Neural progenitor cell (in vitro differentiated cells): Measurements from ENCODE around the gene CERK. TPM values are rescaled to one million over a fixed set of nuclear protein-coding genes. Genes with fewer than 3 reads are reported as not detected.
"Not testable (repeated sequence)": the region's sequence is repeated elsewhere in the genome, so short reads cannot be mapped to it uniquely, and the experiment has no call there.

ENCODE experiments used
- DNase-seq: peaks from one replicate; pipeline ENCODE4 v3.0.0-alpha.2; 2016; ENCODE audit warnings: low spot score
- H2AFZ ChIP-seq: fragments of 200-600 bp; sonication (generic); replicated peaks from 2 replicates; pipeline ENCODE4 v1.6.1; 2016; ENCODE audit warnings: antibody characterized with exemption
- H3F3A ChIP-seq: fragments of 200-600 bp; sonication (generic); 2 replicates; pipeline ENCODE4 v1.6.1; 2016; ENCODE audit warnings: antibody characterized with exemption, low read depth
- H3K27ac ChIP-seq: fragments of 200-600 bp; sonication (generic); 2 replicates; pipeline ENCODE4 v1.5.1; 2016; ENCODE audit warnings: mild to moderate bottlenecking
- H3K27me3 ChIP-seq: fragments of 200-600 bp; sonication (generic); 2 replicates; pipeline ENCODE4 v1.6.1; 2016; ENCODE audit warnings: mild to moderate bottlenecking, moderate library complexity
- H3K36me3 ChIP-seq: fragments of 200-600 bp; sonication (generic); 2 replicates; pipeline ENCODE4 v1.5.1; 2016
- H3K4me1 ChIP-seq: fragments of 200-600 bp; sonication (generic); 2 replicates; pipeline ENCODE4 v1.6.1; 2016; ENCODE audit warnings: mixed run types
- H3K4me2 ChIP-seq: fragments of 200-600 bp; sonication (generic); 2 replicates; pipeline ENCODE4 v1.6.1; 2016
- H3K4me3 ChIP-seq: fragments of 200-600 bp; sonication (generic); 2 replicates; pipeline ENCODE4 v1.5.1; 2016
- H3K79me2 ChIP-seq: fragments of 200-600 bp; sonication (generic); 2 replicates; pipeline ENCODE4 v1.6.1; 2016; ENCODE audit warnings: low read depth
- H3K9ac ChIP-seq: fragments of 200-600 bp; sonication (generic); 2 replicates; pipeline ENCODE4 v1.6.1; 2016
- H3K9me3 ChIP-seq: fragments of 200-600 bp; sonication (generic); 2 replicates; pipeline ENCODE4 v1.5.1; 2016; ENCODE audit warnings: low read depth
- H4K20me1 ChIP-seq: fragments of 200-600 bp; sonication (generic); 2 replicates; pipeline ENCODE4 v1.6.1; 2016; ENCODE audit warnings: low read depth
- H3K27ac Mint-ChIP-seq: 3 replicates; pipeline ENCODE4 v1.8.0; 2021; ENCODE audit warnings: mixed read lengths
- H3K27me3 Mint-ChIP-seq: 2 replicates; pipeline ENCODE4 v1.8.0; 2022; ENCODE audit warnings: low read depth, mild to moderate bottlenecking, inconsistent platforms, moderate library complexity, mixed read lengths; ENCODE audit not compliant: insufficient read depth
- H3K36me3 Mint-ChIP-seq: 3 replicates; pipeline ENCODE4 v1.8.0; 2021; ENCODE audit warnings: mixed read lengths
- H3K4me1 Mint-ChIP-seq: 3 replicates; pipeline ENCODE4 v1.8.0; 2021; ENCODE audit warnings: mixed read lengths
- H3K4me3 Mint-ChIP-seq: 3 replicates; pipeline ENCODE4 v1.8.0; 2021; ENCODE audit warnings: mild to moderate bottlenecking, moderate library complexity, mixed read lengths
- H3K9me3 Mint-ChIP-seq: 3 replicates; pipeline ENCODE4 v1.8.0; 2020; ENCODE audit warnings: mixed read lengths
- CTCF ChIP-seq: fragments of 200-600 bp; sonication (generic); IDR thresholded peaks from 2 replicates; pipeline ENCODE4 v1.5.1; 2017; ENCODE audit warnings: antibody characterized with exemption, mild to moderate bottlenecking
- EZH2 ChIP-seq: fragments of 200-600 bp; sonication (generic); IDR thresholded peaks from 2 replicates; pipeline ENCODE4 v1.6.1; 2017; ENCODE audit warnings: antibody characterized with exemption, mild to moderate bottlenecking, moderate library complexity
- EZH2phosphoT487 ChIP-seq: fragments of 200-600 bp; sonication (generic); IDR thresholded peaks from 2 replicates; pipeline ENCODE4 v1.6.1; 2017; ENCODE audit warnings: antibody characterized with exemption
- total RNA-seq: library from RNA; depleted of rRNA; stranded (reverse); fragments of >200 nt; gene quantifications from 2 replicates; pipeline ENCODE4 v1.2.3, GENCODE V29; 2015; ENCODE audit warnings: low replicate concordance

CERK gene
- total RNA-seq, 1 donor from 2014 or later = 53.6 TPM

DNA sequence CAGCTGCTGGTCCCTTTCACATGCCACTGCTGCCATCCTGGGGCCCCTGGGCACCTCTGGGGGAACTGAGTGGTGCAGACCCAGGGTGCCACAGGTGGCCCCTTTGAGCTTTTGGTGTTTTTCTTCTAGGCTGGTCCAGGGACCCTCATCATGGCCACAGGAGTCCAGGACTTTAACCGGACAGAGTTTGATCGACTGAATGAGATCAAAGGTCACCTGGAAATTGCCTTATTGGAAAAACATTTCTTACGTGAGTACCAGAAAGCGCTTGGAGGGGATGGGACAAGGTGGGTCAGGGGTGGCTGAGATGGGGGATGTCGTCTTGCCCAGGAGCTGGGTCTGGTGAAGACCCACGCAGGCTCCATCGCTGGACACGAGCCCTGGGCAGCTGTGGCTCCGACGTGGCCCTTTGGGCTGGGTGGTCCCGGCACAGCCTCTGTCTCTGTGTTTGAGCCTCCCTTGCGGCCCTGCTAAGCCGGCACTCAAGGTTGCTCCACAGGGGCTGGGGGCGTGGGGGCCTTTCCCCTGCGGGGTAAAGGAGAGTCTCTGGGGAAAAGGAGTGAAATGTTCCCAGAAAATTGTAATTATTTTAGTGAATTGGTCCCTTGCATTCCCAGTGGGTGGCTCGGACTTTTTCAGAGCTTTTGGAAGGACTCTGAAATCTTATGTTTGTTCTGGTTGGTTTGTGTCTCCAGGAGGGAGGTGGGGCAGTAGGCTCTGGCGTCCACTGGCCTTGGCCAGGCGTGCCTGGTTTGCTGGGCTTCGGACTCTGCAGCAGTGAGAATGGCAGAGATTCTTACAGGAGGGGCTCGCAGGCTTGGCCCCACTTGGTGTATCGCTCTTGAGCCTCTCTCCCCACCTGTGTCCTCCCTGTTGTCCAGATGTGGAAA lies 100.1 kb downstream of the CERK start:
- Mint-ChIP-seq H3K4me3 (no peak overlapping the region), H3K9me3 (peaks cover 2% of the 10 kb centered on the region), H3K27ac (peak overlapping the region; percentile 29), H3K36me3 (peaks cover 4% of the 10 kb centered on the region), H3K4me1 (peaks cover 32% of the 10 kb centered on the region), H3K27me3 (peaks cover 4% of the 10 kb centered on the region)
- TF ChIP-seq EZH2 (no peak), EZH2phosphoT487 (no peak), CTCF (no peak)
- peaks cover 20% of the 10 kb centered on the region for H3K4me1 ChIP-seq
- no peak for DNase-seq
- H3F3A ChIP-seq = peaks cover 5% of the 10 kb centered on the region
- no peak overlapping the region for H3K27ac ChIP-seq
- H3K4me3 ChIP-seq = no peak overlapping the region
- no peaks in the 10 kb centered on the region for H4K20me1 ChIP-seq
- H2AFZ ChIP-seq = no peak overlapping the region
- no peak overlapping the region for H3K9ac ChIP-seq
- H3K79me2 ChIP-seq = no peaks in the 10 kb centered on the region
- no peaks in the 10 kb centered on the region for H3K36me3 ChIP-seq
- H3K9me3 ChIP-seq = no peaks in the 10 kb centered on the region
- no peaks in the 10 kb centered on the region for H3K27me3 ChIP-seq
- no peak overlapping the region for H3K4me2 ChIP-seq

DNA sequence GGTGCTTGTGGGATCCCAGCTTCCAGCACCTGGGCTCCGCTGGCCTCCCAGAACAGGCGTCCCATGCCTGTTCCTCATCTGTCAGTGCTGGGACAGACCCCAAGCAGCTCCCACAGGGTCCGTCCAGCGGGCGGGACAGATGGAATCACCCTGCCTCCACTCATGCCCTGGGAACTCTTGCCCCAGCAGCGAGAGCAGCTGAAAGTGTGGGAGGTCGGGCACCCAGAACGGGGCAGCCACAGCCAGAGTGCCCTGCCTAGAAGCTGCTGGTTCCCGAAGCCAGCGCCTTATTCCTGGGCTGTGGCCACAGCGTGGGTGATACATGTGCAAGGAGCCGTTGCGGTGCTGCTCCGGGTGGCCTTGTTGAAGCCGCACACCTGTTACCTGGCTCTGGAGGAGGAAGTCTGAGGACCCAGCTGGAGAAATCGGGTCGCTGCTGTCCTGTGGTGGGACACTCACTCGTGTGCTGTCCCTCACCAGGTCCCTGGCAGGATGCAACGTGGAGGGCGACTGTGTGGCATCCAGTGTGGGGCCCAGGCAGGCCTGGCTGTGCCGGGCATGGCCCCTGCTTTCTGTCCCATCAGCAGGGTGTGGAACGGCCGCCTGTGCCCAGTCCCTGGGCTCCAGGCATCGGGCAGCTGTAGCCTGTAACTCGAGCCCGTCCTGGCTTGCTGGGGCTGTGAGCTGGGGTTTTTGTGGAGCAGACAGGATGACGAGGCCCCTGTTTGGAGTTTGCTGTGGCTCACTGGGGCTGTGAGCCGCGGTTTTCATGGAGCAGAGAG lies 101.6 kb downstream of the CERK start:
- DNase-seq = peak; percentile 50
- H3K79me2 ChIP-seq = no peaks in the 10 kb centered on the region
- Mint-ChIP-seq H3K27me3 (peaks cover 8% of the 10 kb centered on the region), H3K27ac (no peak overlapping the region), H3K36me3 (peaks cover 2% of the 10 kb centered on the region), H3K4me3 (no peak overlapping the region), H3K4me1 (peaks cover 28% of the 10 kb centered on the region), H3K9me3 (peaks cover 2% of the 10 kb centered on the region)
- no peaks in the 10 kb centered on the region for H3K36me3 ChIP-seq
- no peak overlapping the region for H3K4me3 ChIP-seq
- H3F3A ChIP-seq = peaks cover 5% of the 10 kb centered on the region
- H3K9ac ChIP-seq = no peak overlapping the region
- no peaks in the 10 kb centered on the region for H3K27me3 ChIP-seq
- H3K27ac ChIP-seq = peak overlapping the region; percentile 37
- no peaks in the 10 kb centered on the region for H3K9me3 ChIP-seq
- H3K4me1 ChIP-seq = peaks cover 20% of the 10 kb centered on the region
- no peak overlapping the region for H3K4me2 ChIP-seq
- H2AFZ ChIP-seq = no peak overlapping the region
- TF ChIP-seq EZH2phosphoT487 (no peak), CTCF (no peak), EZH2 (no peak)
- no peaks in the 10 kb centered on the region for H4K20me1 ChIP-seq

DNA sequence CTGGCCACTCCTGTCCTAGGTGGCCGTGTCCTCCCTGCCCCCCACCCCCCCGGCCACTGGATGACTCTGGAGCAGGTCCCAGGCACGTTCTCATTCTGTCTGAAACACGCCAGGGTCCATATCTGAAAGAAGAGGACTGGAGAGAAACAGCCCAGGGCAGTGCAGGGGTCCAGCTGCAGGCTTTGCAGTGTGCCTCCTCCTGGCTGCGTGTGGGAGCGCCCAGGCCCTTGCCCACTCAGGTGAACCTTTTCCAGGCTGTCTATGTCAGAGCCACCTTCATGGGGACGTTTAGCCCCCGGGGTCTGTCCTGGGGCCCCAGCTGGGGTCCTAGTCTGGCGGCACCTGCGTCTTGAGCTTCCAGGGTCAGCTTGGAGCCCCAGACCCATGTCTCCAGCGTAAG lies 102.3 kb downstream of the CERK start:
- Histone ChIP-seq H3K4me1 (peaks cover 20% of the 10 kb centered on the region), H2AFZ (no peak overlapping the region), H3K36me3 (no peaks in the 10 kb centered on the region), H3F3A (peaks cover 5% of the 10 kb centered on the region), H3K4me2 (peak overlapping the region; percentile 22), H3K4me3 (no peak overlapping the region), H3K9me3 (no peaks in the 10 kb centered on the region), H3K79me2 (no peaks in the 10 kb centered on the region), H3K27ac (no peak overlapping the region), H3K9ac (no peak overlapping the region), H4K20me1 (no peaks in the 10 kb centered on the region), H3K27me3 (no peaks in the 10 kb centered on the region)
- no peaks in the 10 kb centered on the region for H3K36me3 Mint-ChIP-seq
- peaks cover 2% of the 10 kb centered on the region for H3K9me3 Mint-ChIP-seq
- H3K4me3 Mint-ChIP-seq = no peak overlapping the region
- H3K27me3 Mint-ChIP-seq = peaks cover 8% of the 10 kb centered on the region
- peaks cover 24% of the 10 kb centered on the region for H3K4me1 Mint-ChIP-seq
- TF ChIP-seq EZH2phosphoT487 (no peak), EZH2 (no peak), CTCF (peak; percentile 34)
- H3K27ac Mint-ChIP-seq = no peak overlapping the region
- DNase-seq = peak; percentile 50

- H3K4me3 Mint-ChIP-seq, H3K27me3 Mint-ChIP-seq, H3K27ac Mint-ChIP-seq, H2AFZ ChIP-seq, H3K27me3 ChIP-seq, H3K79me2 ChIP-seq, H3K9me3 Mint-ChIP-seq, H3F3A ChIP-seq, H3K4me3 ChIP-seq, H3K9ac ChIP-seq, H3K36me3 ChIP-seq, H4K20me1 ChIP-seq, H3K36me3 Mint-ChIP-seq, H3K27ac ChIP-seq, H3K9me3 ChIP-seq: not testable (repeated sequence)
- Histone ChIP-seq H3K4me2 (peak overlapping the region; percentile 22), H3K4me1 (peaks cover 16% of the 10 kb centered on the region)
- H3K4me1 Mint-ChIP-seq = peaks cover 21% of the 10 kb centered on the region
- peak; percentile 77 for DNase-seq
These were observed 102.9 kb downstream of the CERK start for GRCh38 chr22:46634973-46635685.
